Measurements from ENCODE around the gene ARL14.

The ARL14 gene

GRCh38 chr3:160725338-160725737 lies 48.4 kb downstream of the ARL14 start:
- Histone ChIP-seq H3K4me2 (ENCODE audit: low read depth, low read length) (no peak overlapping the region), H3K27me3 (replicated peaks; ENCODE audit: insufficient read depth, low read length) (no peaks in the 10 kb centered on the region), H3K9me3 (replicated peaks; ENCODE audit: insufficient read depth, low read length) (no peaks in the 10 kb centered on the region), H3K4me3 (ENCODE audit: low read length) (no peak overlapping the region), H4K20me1 (ENCODE audit: insufficient read depth, low read length) (no peaks in the 10 kb centered on the region), H3K9me2 (replicated peaks; ENCODE audit: insufficient read depth, low read length) (no peaks in the 10 kb centered on the region), H3K27ac (ENCODE audit: low read length) (no peak overlapping the region), H3K9ac (ENCODE audit: low read length) (no peak overlapping the region), H3K4me1 (ENCODE audit: low read length) (no peaks in the 10 kb centered on the region), H3K79me2 (ENCODE audit: low read length) (no peaks in the 10 kb centered on the region), H3F3A (ENCODE audit: insufficient read depth, low read length) (no peaks in the 10 kb centered on the region), H3K36me3 (replicated peaks; ENCODE audit: insufficient read depth, low read length) (no peaks in the 10 kb centered on the region), H2AFZ (ENCODE audit: low read length) (no peak overlapping the region)
- TF ChIP-seq CTCF (IDR thresholded peaks at IDR 0.05; ENCODE audit: low read length) (no peak), EZH2phosphoT487 (IDR thresholded peaks at IDR 0.05; ENCODE audit: low read length) (no peak), EZH2 (optimal IDR thresholded peaks at IDR 0.05; ENCODE audit: low read depth, low read length) (no peak)
- DNase-seq: no peak
